Measurements from ENCODE around the gene MAP1LC3B2. TPM values are rescaled to one million over a fixed set of nuclear protein-coding genes. Genes with fewer than 3 reads are reported as not detected.
A peak's percentile ranks its signal among the peaks of the same experiment; 100 is the strongest.

The MAP1LC3B2 gene
- total RNA-seq, 6 donors from 2014 or later = 1.5 to 5.7 (median 2.5) TPM; not detected in 2

DNA sequence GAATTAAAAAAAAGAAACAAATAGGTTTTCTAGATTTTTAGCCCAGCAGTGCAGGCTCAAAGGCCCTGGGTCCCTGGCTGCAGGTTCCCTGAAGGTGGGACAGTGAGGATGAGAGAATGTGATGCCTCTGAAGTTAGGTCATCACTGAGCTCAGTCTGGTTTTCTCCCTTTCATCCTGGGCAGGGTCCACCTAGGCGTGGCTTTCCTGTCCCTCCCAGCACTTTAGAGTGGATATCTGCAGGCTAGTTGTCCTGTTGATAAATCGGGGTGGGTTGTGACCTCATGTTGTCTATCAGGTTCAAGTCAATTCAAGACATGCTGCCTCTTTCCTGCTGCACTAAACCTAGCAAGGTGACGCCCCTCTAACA lies 60.9 kb downstream of the MAP1LC3B2 start:
- Histone ChIP-seq H3K27ac (no peak overlapping the region), H3K4me1 (peaks cover 0 to 7% (median 3%) of the 10 kb centered on the region in 4 donors), H3K9me3 (no peaks in the 10 kb centered on the region), H3K36me3 (no peaks in the 10 kb centered on the region), H3K27me3 (no peaks in the 10 kb centered on the region), H3K4me3 (no peak overlapping the region)
- TF ChIP-seq EP300 (IDR thresholded peaks at IDR 0.05) = no peak
- TF ChIP-seq, protein P1, sequence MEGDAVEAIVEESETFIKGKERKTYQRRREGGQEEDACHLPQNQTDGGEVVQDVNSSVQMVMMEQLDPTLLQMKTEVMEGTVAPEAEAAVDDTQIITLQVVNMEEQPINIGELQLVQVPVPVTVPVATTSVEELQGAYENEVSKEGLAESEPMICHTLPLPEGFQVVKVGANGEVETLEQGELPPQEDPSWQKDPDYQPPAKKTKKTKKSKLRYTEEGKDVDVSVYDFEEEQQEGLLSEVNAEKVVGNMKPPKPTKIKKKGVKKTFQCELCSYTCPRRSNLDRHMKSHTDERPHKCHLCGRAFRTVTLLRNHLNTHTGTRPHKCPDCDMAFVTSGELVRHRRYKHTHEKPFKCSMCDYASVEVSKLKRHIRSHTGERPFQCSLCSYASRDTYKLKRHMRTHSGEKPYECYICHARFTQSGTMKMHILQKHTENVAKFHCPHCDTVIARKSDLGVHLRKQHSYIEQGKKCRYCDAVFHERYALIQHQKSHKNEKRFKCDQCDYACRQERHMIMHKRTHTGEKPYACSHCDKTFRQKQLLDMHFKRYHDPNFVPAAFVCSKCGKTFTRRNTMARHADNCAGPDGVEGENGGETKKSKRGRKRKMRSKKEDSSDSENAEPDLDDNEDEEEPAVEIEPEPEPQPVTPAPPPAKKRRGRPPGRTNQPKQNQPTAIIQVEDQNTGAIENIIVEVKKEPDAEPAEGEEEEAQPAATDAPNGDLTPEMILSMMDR (IDR thresholded peaks at IDR 0.05) = no peak
- TF ChIP-seq POLR2AphosphoS5 (IDR thresholded peaks at IDR 0.05) = no peak
- no peak for TF ChIP-seq POLR2A (IDR thresholded peaks at IDR 0.05)
- ATAC-seq (ENCODE audit: low FRiP score in 2 of 2) = peak in 1 of 2 donors; percentile 44
- WGBS, 2 donors = 61 to 76% methylated on average over 3 of the region's 3 CpGs
- no peak for DNase-seq

DNA sequence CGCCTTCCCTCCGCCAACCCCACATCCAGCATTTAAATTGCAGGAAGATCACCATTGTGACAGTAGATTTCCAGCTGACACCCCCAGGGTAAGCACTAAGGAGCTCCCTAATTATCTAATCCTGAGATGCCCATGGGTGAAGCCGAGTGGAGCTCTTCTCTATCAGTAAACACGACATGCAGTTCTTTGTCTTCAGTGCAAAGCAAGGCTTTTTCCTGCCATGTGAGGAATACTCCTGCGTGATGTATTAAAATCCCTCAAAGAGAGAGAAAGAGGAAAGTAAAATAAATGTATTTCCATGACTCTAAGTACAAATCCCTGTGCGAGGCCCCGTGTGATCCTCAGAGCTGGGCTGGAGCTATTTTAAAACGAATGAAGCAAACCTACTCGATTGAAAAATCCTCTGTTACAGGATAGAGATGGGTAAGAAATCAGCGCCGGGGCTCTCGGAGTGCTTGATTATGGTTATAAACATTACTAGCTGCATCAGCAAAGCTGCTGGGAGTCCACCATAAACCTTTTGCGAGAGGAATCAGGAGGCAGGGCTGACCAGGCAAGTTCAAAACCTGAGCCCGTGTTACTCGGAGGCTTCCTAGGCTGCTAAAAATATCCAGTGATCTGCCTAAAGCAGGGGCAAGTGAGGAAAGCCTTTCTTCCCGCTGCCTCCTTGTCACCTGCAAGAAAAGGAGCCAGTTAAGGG lies 61.5 kb downstream of the MAP1LC3B2 start:
- ATAC-seq (ENCODE audit: low FRiP score in 2 of 2) = no peak
- no peaks in the 10 kb centered on the region for H3K9me3 ChIP-seq
- no peak for DNase-seq
- TF ChIP-seq POLR2AphosphoS5 (IDR thresholded peaks at IDR 0.05) (no peak), POLR2A (IDR thresholded peaks at IDR 0.05) (no peak), EP300 (IDR thresholded peaks at IDR 0.05) (no peak)
- TF ChIP-seq, protein P1 (IDR thresholded peaks at IDR 0.05) = no peak
- no peak overlapping the region for H3K27ac ChIP-seq
- peaks cover 0 to 7% (median 3%) of the 10 kb centered on the region in 4 donors for H3K4me1 ChIP-seq
- WGBS, 2 donors = 71 to 75% methylated on average over 16 of the region's 16 CpGs
- no peaks in the 10 kb centered on the region for H3K36me3 ChIP-seq
- no peaks in the 10 kb centered on the region for H3K27me3 ChIP-seq
- no peak overlapping the region for H3K4me3 ChIP-seq

DNA sequence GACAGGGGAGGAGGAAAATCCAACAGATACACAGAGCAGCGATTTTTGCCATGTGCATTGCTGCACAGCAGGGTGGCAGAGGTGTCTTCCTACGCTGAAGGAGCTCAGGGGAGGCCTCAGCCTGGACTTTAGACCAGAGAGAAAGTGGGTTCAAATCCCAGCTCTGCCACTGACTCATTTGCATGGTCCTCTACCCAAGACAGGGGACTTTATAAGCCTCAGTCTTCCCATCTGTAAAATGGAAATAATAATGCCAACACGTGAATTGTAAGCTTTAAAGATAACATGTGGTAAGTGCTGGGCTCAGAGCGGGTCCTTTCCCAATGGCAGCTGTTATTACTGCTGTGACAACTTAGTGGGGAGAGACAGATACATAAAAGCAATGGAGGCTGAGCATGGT lies 62.0 kb downstream of the MAP1LC3B2 start:
- TF ChIP-seq, protein P1 (IDR thresholded peaks at IDR 0.05) = no peak
- TF ChIP-seq POLR2A (IDR thresholded peaks at IDR 0.05) (no peak), POLR2AphosphoS5 (IDR thresholded peaks at IDR 0.05) (no peak), EP300 (IDR thresholded peaks at IDR 0.05) (no peak)
- H3K27me3 ChIP-seq = no peaks in the 10 kb centered on the region
- DNase-seq = no peak
- peaks cover 0 to 7% (median 3%) of the 10 kb centered on the region in 4 donors for H3K4me1 ChIP-seq
- no peak overlapping the region for H3K27ac ChIP-seq
- no peaks in the 10 kb centered on the region for H3K9me3 ChIP-seq
- H3K36me3 ChIP-seq = no peaks in the 10 kb centered on the region
- H3K4me3 ChIP-seq = no peak overlapping the region
- ATAC-seq (ENCODE audit: low FRiP score in 2 of 2) = no peak
- WGBS, 2 donors = 89 to 93% methylated on average over 4 of the region's 4 CpGs

DNA sequence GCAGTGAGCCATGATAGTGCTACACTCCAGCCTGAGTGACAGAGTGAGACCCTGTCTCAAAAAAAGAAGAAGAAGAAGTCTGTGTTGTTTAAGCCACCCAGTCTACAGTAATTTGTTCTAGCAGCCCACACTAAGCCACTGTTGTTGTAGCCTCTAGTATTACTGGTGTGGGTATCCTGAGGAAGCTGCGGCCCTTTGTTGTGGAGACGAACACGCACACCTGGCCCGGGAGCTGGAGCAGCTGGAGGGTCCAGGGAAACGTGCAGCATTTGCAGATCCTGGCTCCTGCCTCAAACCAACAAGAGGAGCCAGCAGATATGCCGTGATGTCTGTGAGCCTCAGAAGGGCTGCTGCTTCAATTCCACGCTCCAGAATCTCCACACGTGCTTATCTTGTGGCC lies 65.3 kb downstream of the MAP1LC3B2 start:
- Histone ChIP-seq H3K4me1 (peaks cover 0 to 7% (median 3%) of the 10 kb centered on the region in 4 donors), H3K4me3 (no peak overlapping the region), H3K36me3 (no peaks in the 10 kb centered on the region), H3K27me3 (no peaks in the 10 kb centered on the region), H3K9me3 (no peaks in the 10 kb centered on the region), H3K27ac (no peak overlapping the region)
- ATAC-seq (ENCODE audit: low FRiP score in 2 of 2) (no peak), DNase-seq (no peak)
- WGBS, 2 donors = 64 to 81% methylated on average over 8 of the region's 8 CpGs
- no peak for TF ChIP-seq POLR2A (IDR thresholded peaks at IDR 0.05)
- TF ChIP-seq EP300 (IDR thresholded peaks at IDR 0.05) = no peak
- no peak for TF ChIP-seq POLR2AphosphoS5 (IDR thresholded peaks at IDR 0.05)
- TF ChIP-seq, protein P1 (IDR thresholded peaks at IDR 0.05) = no peak

DNA sequence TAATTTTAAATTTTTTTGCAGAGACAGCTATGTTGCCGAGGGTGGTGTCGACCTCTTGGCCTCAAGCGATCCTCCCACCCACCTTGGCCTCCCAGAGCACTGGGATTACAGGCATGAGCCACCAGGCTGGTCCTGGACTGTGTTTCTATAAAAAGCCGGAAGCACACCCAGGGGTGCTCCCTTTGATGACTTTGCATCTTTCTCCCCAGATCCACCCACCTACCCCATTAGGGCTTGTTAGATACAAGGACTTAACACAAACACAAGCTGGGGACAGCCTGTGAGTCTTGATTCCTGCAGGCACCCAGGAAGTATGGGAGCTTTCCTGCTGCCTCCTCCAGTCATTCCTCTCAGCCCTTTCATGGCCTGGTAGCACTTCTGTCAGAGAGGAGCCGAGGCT lies 67.0 kb downstream of the MAP1LC3B2 start:
- Histone ChIP-seq H3K4me3 (no peak overlapping the region), H3K27me3 (no peaks in the 10 kb centered on the region), H3K27ac (no peak overlapping the region), H3K9me3 (no peaks in the 10 kb centered on the region), H3K36me3 (no peaks in the 10 kb centered on the region), H3K4me1 (no peaks in the 10 kb centered on the region)
- WGBS, 2 donors = 84 to 93% methylated on average over 5 of the region's 5 CpGs
- no peak for TF ChIP-seq POLR2AphosphoS5 (IDR thresholded peaks at IDR 0.05)
- TF ChIP-seq POLR2A (IDR thresholded peaks at IDR 0.05) = no peak
- TF ChIP-seq, protein P1 (IDR thresholded peaks at IDR 0.05) = no peak
- TF ChIP-seq EP300 (IDR thresholded peaks at IDR 0.05) = no peak
- ATAC-seq (ENCODE audit: low FRiP score in 2 of 2) (no peak), DNase-seq (no peak)

All from upper lobe of left lung (tissue), 6 donors.